Fibroblast of the aortic adventitia (primary cell): ENCODE results near the gene TFEC. TPM values are rescaled to one million over a fixed set of nuclear protein-coding genes. Genes with fewer than 3 reads are reported as not detected.

Experiments
- DNase-seq: peaks from one replicate; pipeline ENCODE4 v3.0.0-alpha.2; 2010; ENCODE audit warnings: low read depth
- H3K4me3 ChIP-seq: 2 replicates; pipeline ENCODE4 v1.5.1; 2011; ENCODE audit warnings: low read depth, mild to moderate bottlenecking, control low read depth, low read length, moderate library complexity
- CTCF ChIP-seq: IDR thresholded peaks from 2 replicates; pipeline ENCODE4 v1.5.1; 2011; ENCODE audit warnings: mild to moderate bottlenecking, low read length, control low read depth, inconsistent platforms; ENCODE audit not compliant: insufficient read depth
- total RNA-seq: library from RNA; depleted of rRNA; stranded (reverse); fragments of >200 nt; gene quantifications from 2 replicates; pipeline ENCODE4 v1.2.3, GENCODE V29; 2012; ENCODE audit warnings: low replicate concordance

The TFEC gene
- total RNA-seq, 1 donor, result 0.36 TPM

- no peak for TF ChIP-seq CTCF
These were observed 15.0 kb upstream of the TFEC start for GRCh38 chr7:116045532-116045931.

GRCh38 chr7:116041615-116042014 is 11.1 kb upstream of the TFEC start:
- no peak overlapping the region for H3K4me3 ChIP-seq
- no peak for TF ChIP-seq CTCF
- no peak for DNase-seq

More at GRCh38 chr7:116045532-116045931, 15.0 kb upstream of the TFEC start:
- no peak overlapping the region for H3K4me3 ChIP-seq
- no peak for DNase-seq

GRCh38 chr7:116037401-116037800 is 6.8 kb upstream of the TFEC start:
- H3K4me3 ChIP-seq, result no peak overlapping the region
- TF ChIP-seq CTCF, result no peak
- no peak for DNase-seq

- TF ChIP-seq CTCF, result no peak
- no peak overlapping the region for H3K4me3 ChIP-seq
- DNase-seq, result no peak
These were observed 3.8 kb upstream of the TFEC start for GRCh38 chr7:116034411-116034810.

GRCh38 chr7:116032886-116033285 is 2.3 kb upstream of the TFEC start:
- DNase-seq, result no peak
- no peak overlapping the region for H3K4me3 ChIP-seq
- no peak for TF ChIP-seq CTCF

- no peak overlapping the region for H3K4me3 ChIP-seq
- no peak for TF ChIP-seq CTCF
- no peak for DNase-seq
These were observed 1.8 kb downstream of the TFEC start for GRCh38 chr7:116028787-116029186.

- no peak overlapping the region for H3K4me3 ChIP-seq
- TF ChIP-seq CTCF, result no peak
- no peak for DNase-seq
These were observed 2.8 kb downstream of the TFEC start for GRCh38 chr7:116027786-116028185.
